Thyroid gland (tissue), 4 donors: ENCODE data around the gene ZNF91.

ENCODE experiments used
- CTCF ChIP-seq, 6 experiments: fragments of 200-600 bp in 3 of 6; fragments of 450-650 bp in 3 of 6; sonication (generic) in 3 of 6; IDR thresholded peaks; one replicate each; pipeline ENCODE4 v1.5.1; 2016 to 2019; ENCODE audit warnings: antibody characterized with exemption in 6 of 6, mild to moderate bottlenecking in 2 of 6, inconsistent platforms in 1 of 6, moderate library complexity in 1 of 6
- POLR2A ChIP-seq, 2 donors: fragments of 450-650 bp; IDR thresholded peaks; one replicate each; pipeline ENCODE4 v1.6.1; 2017; ENCODE audit warnings: antibody characterized with exemption in 2 of 2, mild to moderate bottlenecking in 2 of 2, moderate library complexity in 1 of 2

GRCh38 chr19:23410155-23410554 is 14.9 kb upstream of the ZNF91 start:
- no peak for TF ChIP-seq CTCF (IDR thresholded peaks at IDR 0.05)
- no peak for TF ChIP-seq POLR2A (IDR thresholded peaks at IDR 0.05)
